BLaER1 treated with 17β-estradiol and CSF1 and Interleukin-3, amounts not matched to agents 10 nM and 100 nM (cell line): ENCODE measurements around the gene ATXN1.
A peak's percentile ranks its signal among the peaks of the same experiment; 100 is the strongest.

Source experiments
- H3K27ac ChIP-seq, 11 experiments: shearing (Covaris generic); formaldehyde crosslinking; 2 replicates each; pipeline ENCODE4 v1.8.1; 2022
- H3K27me3 ChIP-seq, 11 experiments: shearing (Covaris generic); formaldehyde crosslinking; 2 replicates each; pipeline ENCODE4 v1.8.1; 2022
- H3K36me3 ChIP-seq, 11 experiments: shearing (Covaris generic); formaldehyde crosslinking; 2 replicates each; pipeline ENCODE4 v1.8.1; 2022
- H3K4me1 ChIP-seq, 10 experiments: shearing (Covaris generic); formaldehyde crosslinking; 2 replicates each; pipeline ENCODE4 v1.8.1; 2022
- H3K4me2 ChIP-seq, 11 experiments: shearing (Covaris generic); formaldehyde crosslinking; 2 replicates each; pipeline ENCODE4 v1.8.1; 2022
- H3K4me3 ChIP-seq, 10 experiments: shearing (Covaris generic); formaldehyde crosslinking; 2 replicates each; pipeline ENCODE4 v1.8.1; 2022
- H3K9ac ChIP-seq, 11 experiments: shearing (Covaris generic); formaldehyde crosslinking; 2 replicates each; pipeline ENCODE4 v1.8.1; 2022
- H3K9me3 ChIP-seq, 11 experiments: shearing (Covaris generic); formaldehyde crosslinking; replicated peaks in 1 of 11; 2 replicates each; pipeline ENCODE4 v1.8.1; 2022
- H4K20me1 ChIP-seq, 11 experiments: shearing (Covaris generic); formaldehyde crosslinking; 2 replicates each; pipeline ENCODE4 v1.8.1; 2022
- Cebpa-rat ChIP-seq, 11 experiments: shearing (Covaris generic); IDR thresholded peaks; 2 replicates each; pipeline ENCODE4 v1.8.1; 2022

Gene ATXN1

GRCh38 chr6:16803294-16804200 lies 42.3 kb upstream of the ATXN1 start:
- H3K4me3 ChIP-seq, result no peak overlapping the region
- no peak overlapping the region for H3K4me2 ChIP-seq
- no peak for TF ChIP-seq Cebpa-rat (IDR thresholded peaks at IDR 0.05)
- peaks cover 0 to 42% (median 17%) of the 10 kb centered on the region in 10 experiments; a peak in 13 of 20 replicates for H3K4me1 ChIP-seq
- peaks cover 0 to 7% (median under 1%) of the 10 kb centered on the region in 11 experiments; a peak in 6 of 22 replicates for H3K9me3 ChIP-seq
- H3K27ac ChIP-seq, result no peak overlapping the region
- no peaks in the 10 kb centered on the region for H3K27me3 ChIP-seq
- H4K20me1 ChIP-seq, result no peaks in the 10 kb centered on the region
- no peaks in the 10 kb centered on the region for H3K36me3 ChIP-seq
- H3K9ac ChIP-seq, result no peak overlapping the region

GRCh38 chr6:16802071-16802470 lies 40.8 kb upstream of the ATXN1 start:
- TF ChIP-seq Cebpa-rat (IDR thresholded peaks at IDR 0.05), result no peak

DNA sequence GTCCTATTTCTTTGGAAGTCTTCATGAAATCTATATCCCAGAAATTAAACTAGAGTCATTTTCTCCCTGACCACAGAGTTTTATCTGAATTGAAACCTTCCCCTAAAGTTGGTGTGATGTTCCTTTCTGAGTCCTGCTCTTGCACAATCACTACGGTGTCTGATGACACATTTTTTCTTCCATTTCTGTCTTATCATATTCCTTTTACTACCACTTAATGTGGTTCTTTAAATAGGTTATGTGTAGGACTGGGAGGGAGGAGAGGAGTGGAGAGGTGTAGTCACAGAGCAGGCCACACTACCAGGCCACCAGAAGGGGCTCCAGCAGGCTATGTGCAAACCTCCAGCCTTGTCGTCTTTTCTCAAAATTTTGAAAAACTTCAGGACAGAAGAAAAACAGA lies 39.7 kb upstream of the ATXN1 start:
- no peaks in the 10 kb centered on the region for H4K20me1 ChIP-seq
- no peaks in the 10 kb centered on the region for H3K27me3 ChIP-seq
- H3K36me3 ChIP-seq, result no peaks in the 10 kb centered on the region
- peak overlapping the region in 6 of 11 experiments; percentile 21 to 64 (median 40); a peak in 11 of 22 replicates for H3K4me2 ChIP-seq
- no peak overlapping the region for H3K4me3 ChIP-seq
- TF ChIP-seq Cebpa-rat (IDR thresholded peaks at IDR 0.05), result peak in 6 of 11 experiments; percentile 25 to 77 (median 48); a peak in 5 of 22 replicates
- H3K27ac ChIP-seq, result no peak overlapping the region
- no peak overlapping the region for H3K9ac ChIP-seq
- no peaks in the 10 kb centered on the region for H3K9me3 ChIP-seq
- H3K4me1 ChIP-seq, result peaks cover 0 to 42% (median 17%) of the 10 kb centered on the region in 10 experiments; a peak in 13 of 20 replicates

More at GRCh38 chr6:16802071-16802470, 40.8 kb upstream of the ATXN1 start:
- H3K27ac ChIP-seq, result no peak overlapping the region
- H3K4me3 ChIP-seq, result no peak overlapping the region
- no peaks in the 10 kb centered on the region for H3K36me3 ChIP-seq
- H3K9ac ChIP-seq, result no peak overlapping the region
- H3K27me3 ChIP-seq, result no peaks in the 10 kb centered on the region
- no peaks in the 10 kb centered on the region for H3K9me3 ChIP-seq
- no peaks in the 10 kb centered on the region for H4K20me1 ChIP-seq
- H3K4me2 ChIP-seq, result peak overlapping the region in 1 of 11 experiments; percentile 64; a peak in 2 of 22 replicates
- peaks cover 0 to 42% (median 17%) of the 10 kb centered on the region in 10 experiments; a peak in 13 of 20 replicates for H3K4me1 ChIP-seq

DNA sequence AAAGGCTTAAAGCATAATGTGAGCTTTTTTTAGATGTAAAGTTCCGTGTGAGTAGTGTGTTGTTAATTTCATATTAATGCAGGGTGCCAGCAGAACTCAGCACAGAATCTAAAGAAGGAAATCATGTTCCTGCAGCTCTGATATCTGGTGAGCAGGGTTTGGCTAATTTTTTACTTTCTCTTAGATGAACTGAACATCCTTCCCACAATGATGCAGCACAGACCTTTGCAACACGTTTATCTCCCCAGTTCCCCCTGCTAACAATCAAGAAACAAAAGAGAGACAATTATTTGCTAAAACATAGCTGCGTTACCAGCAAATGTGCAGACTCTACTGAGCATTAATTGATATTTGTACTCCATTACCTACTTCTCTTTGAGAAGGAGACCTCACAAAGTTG lies 39.1 kb upstream of the ATXN1 start:
- Histone ChIP-seq H4K20me1 (no peaks in the 10 kb centered on the region), H3K27ac (no peak overlapping the region), H3K36me3 (no peaks in the 10 kb centered on the region), H3K4me2 (peak overlapping the region in 6 of 11 experiments; percentile 21 to 64 (median 40); a peak in 10 of 22 replicates), H3K4me3 (no peak overlapping the region), H3K4me1 (peaks cover 0 to 37% (median 15%) of the 10 kb centered on the region in 10 experiments; a peak in 13 of 20 replicates), H3K9ac (no peak overlapping the region), H3K9me3 (no peaks in the 10 kb centered on the region), H3K27me3 (no peaks in the 10 kb centered on the region)
- TF ChIP-seq Cebpa-rat (IDR thresholded peaks at IDR 0.05), result no peak

DNA sequence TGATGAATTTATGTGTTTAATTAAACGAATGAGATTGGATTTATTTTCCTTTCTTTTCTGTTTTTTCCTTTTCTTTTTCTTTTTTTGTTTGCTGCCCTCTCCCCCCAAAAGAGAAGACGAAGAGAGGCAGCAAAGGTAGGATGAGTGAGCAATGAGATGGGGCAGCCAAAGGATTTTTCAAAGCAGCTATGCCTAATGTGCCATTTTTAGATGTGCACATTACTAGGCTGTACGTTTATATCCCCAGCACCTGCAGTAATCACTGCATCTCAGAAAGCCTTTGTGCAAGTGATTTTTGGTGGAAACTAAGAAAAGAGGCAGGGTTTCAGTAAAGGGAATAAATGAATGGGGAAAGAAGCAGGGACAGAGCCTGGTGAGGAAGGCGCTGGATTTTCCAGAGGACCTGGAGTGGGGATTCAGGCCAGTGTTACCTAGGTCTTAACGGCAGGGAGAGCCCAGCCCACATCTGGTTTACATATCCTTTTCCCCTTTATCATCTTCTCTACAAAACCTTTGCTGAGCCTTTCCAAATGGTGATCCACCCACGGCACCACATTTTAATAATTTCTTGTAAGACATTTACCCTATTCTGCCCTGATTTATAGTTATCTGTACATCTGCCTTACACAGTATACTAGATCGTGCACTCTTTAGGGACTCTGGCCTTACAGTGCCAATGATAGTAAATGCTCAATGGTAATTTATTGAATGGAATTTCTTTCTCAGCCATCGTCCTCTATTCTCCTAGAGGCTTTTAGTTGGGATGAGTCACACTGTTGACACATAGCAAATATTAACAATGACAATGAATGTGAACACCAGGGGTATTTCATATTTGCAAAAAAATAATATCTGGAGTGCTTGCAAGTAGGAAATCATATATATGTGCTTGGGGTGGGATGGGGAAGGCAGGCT lies 38.3 kb upstream of the ATXN1 start:
- H3K4me1 ChIP-seq, result peaks cover 0 to 29% (median 8%) of the 10 kb centered on the region in 10 experiments; a peak in 11 of 20 replicates
- H3K4me3 ChIP-seq, result no peak overlapping the region
- H3K9ac ChIP-seq, result no peak overlapping the region
- no peaks in the 10 kb centered on the region for H3K27me3 ChIP-seq
- H3K9me3 ChIP-seq, result peaks cover 0 to 2% (median under 1%) of the 10 kb centered on the region in 11 experiments; a peak in 4 of 22 replicates
- no peaks in the 10 kb centered on the region for H3K36me3 ChIP-seq
- no peaks in the 10 kb centered on the region for H4K20me1 ChIP-seq
- no peak overlapping the region for H3K27ac ChIP-seq
- peak overlapping the region in 3 of 11 experiments; percentile 36 to 64 (median 61); a peak in 4 of 22 replicates for H3K4me2 ChIP-seq
- no peak for TF ChIP-seq Cebpa-rat (IDR thresholded peaks at IDR 0.05)

- Histone ChIP-seq H3K9ac (no peak overlapping the region), H4K20me1 (no peaks in the 10 kb centered on the region), H3K36me3 (no peaks in the 10 kb centered on the region), H3K4me3 (no peak overlapping the region), H3K4me1 (no peaks in the 10 kb centered on the region), H3K9me3 (peaks cover 0 to 28% (median 17%) of the 10 kb centered on the region in 11 experiments; a peak in 16 of 22 replicates), H3K27ac (no peak overlapping the region), H3K4me2 (no peak overlapping the region), H3K27me3 (no peaks in the 10 kb centered on the region)
- TF ChIP-seq Cebpa-rat (IDR thresholded peaks at IDR 0.05), result no peak
Measured at GRCh38 chr6:16793828-16794412, 32.7 kb upstream of the ATXN1 start.

- Histone ChIP-seq H3K4me3 (no peak overlapping the region), H3K27ac (no peak overlapping the region), H3K9me3 (peaks cover 0 to 37% (median 22%) of the 10 kb centered on the region in 11 experiments; a peak in 18 of 22 replicates), H3K4me1 (no peaks in the 10 kb centered on the region), H3K27me3 (no peaks in the 10 kb centered on the region), H3K4me2 (no peak overlapping the region), H3K36me3 (no peaks in the 10 kb centered on the region), H3K9ac (no peak overlapping the region), H4K20me1 (no peaks in the 10 kb centered on the region)
- no peak for TF ChIP-seq Cebpa-rat (IDR thresholded peaks at IDR 0.05)
Measured at GRCh38 chr6:16789329-16790038, 28.2 kb upstream of the ATXN1 start.

- no peak for TF ChIP-seq Cebpa-rat (IDR thresholded peaks at IDR 0.05)
- Histone ChIP-seq H3K27me3 (no peaks in the 10 kb centered on the region), H3K4me2 (no peak overlapping the region), H3K4me3 (no peak overlapping the region), H3K36me3 (no peaks in the 10 kb centered on the region), H4K20me1 (no peaks in the 10 kb centered on the region), H3K9me3 (peaks cover 0 to 33% (median 18%) of the 10 kb centered on the region in 11 experiments; a peak in 16 of 22 replicates), H3K27ac (no peak overlapping the region), H3K4me1 (no peaks in the 10 kb centered on the region), H3K9ac (no peak overlapping the region)
Measured at GRCh38 chr6:16787128-16787682, 25.9 kb upstream of the ATXN1 start.
